ACC112 (cell line): Measurements from ENCODE around the gene FZD4.
"Not testable (repeated sequence)": the region's sequence is repeated elsewhere in the genome, so short reads cannot be mapped to it uniquely, and the experiment has no call there.

Source experiments
- H2AFZ ChIP-seq: fragments of 200-600 bp; sonication (generic); one replicate; pipeline ENCODE4 v1.6.0; 2017; ENCODE audit warnings: antibody characterized with exemption, low read length; ENCODE audit not compliant: unreplicated experiment
- H3K27ac ChIP-seq: fragments of 200-600 bp; sonication (generic); 2 replicates; pipeline ENCODE4 v1.5.1; 2014; ENCODE audit warnings: low read depth, mild to moderate bottlenecking, antibody characterized with exemption, low read length, moderate library complexity
- H3K27me3 ChIP-seq: fragments of 200-600 bp; sonication (generic); 2 replicates; pipeline ENCODE4 v1.6.1; 2014; ENCODE audit warnings: mild to moderate bottlenecking, antibody characterized with exemption, low read length, moderate library complexity, mixed read lengths; ENCODE audit not compliant: insufficient read depth
- H3K36me3 ChIP-seq: fragments of 200-600 bp; sonication (generic); 2 replicates; pipeline ENCODE4 v1.6.1; 2016; ENCODE audit warnings: mild to moderate bottlenecking, antibody characterized with exemption, low read length, moderate library complexity, mixed read lengths; ENCODE audit not compliant: insufficient read depth
- H3K4me1 ChIP-seq: fragments of 200-600 bp; sonication (generic); one replicate; pipeline ENCODE4 v1.6.1; 2016; ENCODE audit warnings: low read length, mixed read lengths; ENCODE audit not compliant: insufficient read depth, unreplicated experiment, control insufficient read depth
- H3K4me3 ChIP-seq: fragments of 200-600 bp; sonication (generic); 2 replicates; pipeline ENCODE4 v1.5.1; 2014; ENCODE audit warnings: mild to moderate bottlenecking, low read depth, low read length
- H3K79me2 ChIP-seq: fragments of 200-600 bp; sonication (generic); one replicate; pipeline ENCODE4 v1.6.0; 2016; ENCODE audit warnings: low read length; ENCODE audit not compliant: control insufficient read depth, unreplicated experiment, insufficient read depth

FZD4 gene

GRCh38 chr11:86955361-86956120, at the start of gene FZD4:
Gene FZD4 (minus strand): TSS chr11:86955395. CDS start chr11:86955085, 310 bp downstream.
- no peaks in the 10 kb centered on the region for H3K27me3 ChIP-seq
- H3K27ac ChIP-seq = peak within 1 kb of the TSS; percentile 18; the same call in 1 of the 2 replicates
- peaks cover 7% of the 10 kb centered on the region for H3K79me2 ChIP-seq
- H3K4me1 ChIP-seq = peaks cover 10% of the 10 kb centered on the region
- H2AFZ ChIP-seq = peak within 1 kb of the TSS; percentile 65
- H3K36me3 ChIP-seq = 0 out of 2 replicates have a peak, but pooled peaks cover 9% of the 10 kb centered on the region
- H3K4me3 ChIP-seq = peak within 1 kb of the TSS; percentile 97

GRCh38 chr11:87004281-87004680, 49.1 kb upstream of the FZD4 start:
- not testable (repeated sequence) for H3K4me3 ChIP-seq, H3K36me3 ChIP-seq, H3K27ac ChIP-seq, H3K79me2 ChIP-seq, H3K4me1 ChIP-seq, H2AFZ ChIP-seq, H3K27me3 ChIP-seq

- Histone ChIP-seq H3K27me3 (no peaks in the 10 kb centered on the region), H3K79me2 (no peaks in the 10 kb centered on the region), H3K4me3 (no peak overlapping the region), H3K4me1 (no peaks in the 10 kb centered on the region), H2AFZ (no peak overlapping the region), H3K27ac (no peak overlapping the region), H3K36me3 (no peaks in the 10 kb centered on the region)
These were observed 47.7 kb upstream of the FZD4 start for GRCh38 chr11:87002918-87003317.

- H3K4me3 ChIP-seq = no peak overlapping the region
- no peak overlapping the region for H3K27ac ChIP-seq
These were observed 44.9 kb upstream of the FZD4 start for GRCh38 chr11:86999859-87000753.

GRCh38 chr11:86999388-86999787, 44.2 kb upstream of the FZD4 start:
- H3K4me1 ChIP-seq = no peaks in the 10 kb centered on the region
- no peaks in the 10 kb centered on the region for H3K79me2 ChIP-seq
- H3K36me3 ChIP-seq = no peaks in the 10 kb centered on the region
- H3K4me3 ChIP-seq = no peak overlapping the region
- no peak overlapping the region for H2AFZ ChIP-seq
- H3K27ac ChIP-seq = no peak overlapping the region
- no peaks in the 10 kb centered on the region for H3K27me3 ChIP-seq

More at GRCh38 chr11:86999859-87000753, 44.9 kb upstream of the FZD4 start:
- H3K4me1 ChIP-seq = no peaks in the 10 kb centered on the region
- H3K36me3 ChIP-seq = no peaks in the 10 kb centered on the region
- no peaks in the 10 kb centered on the region for H3K27me3 ChIP-seq
- H2AFZ ChIP-seq = no peak overlapping the region
- H3K79me2 ChIP-seq = no peaks in the 10 kb centered on the region

- H3K79me2 ChIP-seq = no peaks in the 10 kb centered on the region
- no peak overlapping the region for H3K27ac ChIP-seq
- H2AFZ ChIP-seq = no peak overlapping the region
- H3K36me3 ChIP-seq = no peaks in the 10 kb centered on the region
- H3K27me3 ChIP-seq = no peaks in the 10 kb centered on the region
- no peaks in the 10 kb centered on the region for H3K4me1 ChIP-seq
- no peak overlapping the region for H3K4me3 ChIP-seq
These were observed 41.9 kb upstream of the FZD4 start for GRCh38 chr11:86996953-86997570.

- no peak overlapping the region for H2AFZ ChIP-seq
- H3K79me2 ChIP-seq = no peaks in the 10 kb centered on the region
- H3K27me3 ChIP-seq = no peaks in the 10 kb centered on the region
- H3K36me3 ChIP-seq = no peaks in the 10 kb centered on the region
- peaks cover 13% of the 10 kb centered on the region for H3K4me1 ChIP-seq
- H3K27ac ChIP-seq = no peak overlapping the region
- no peak overlapping the region for H3K4me3 ChIP-seq
These were observed 37.8 kb upstream of the FZD4 start for GRCh38 chr11:86993031-86993430.

- H3K36me3 ChIP-seq, H3K79me2 ChIP-seq, H2AFZ ChIP-seq, H3K4me3 ChIP-seq, H3K27me3 ChIP-seq, H3K27ac ChIP-seq: not testable (repeated sequence)
- peaks cover 13% of the 10 kb centered on the region for H3K4me1 ChIP-seq
These were observed 37.1 kb upstream of the FZD4 start for GRCh38 chr11:86992340-86992739.

- Histone ChIP-seq H2AFZ (no peak overlapping the region), H3K36me3 (no peaks in the 10 kb centered on the region), H3K4me1 (peaks cover 13% of the 10 kb centered on the region), H3K27ac (no peak overlapping the region), H3K79me2 (no peaks in the 10 kb centered on the region), H3K4me3 (no peak overlapping the region), H3K27me3 (no peaks in the 10 kb centered on the region)
These were observed 36.1 kb upstream of the FZD4 start for GRCh38 chr11:86991341-86991740.

- Histone ChIP-seq H3K36me3 (no peaks in the 10 kb centered on the region), H2AFZ (no peak overlapping the region), H3K79me2 (no peaks in the 10 kb centered on the region), H3K27me3 (no peaks in the 10 kb centered on the region), H3K4me1 (peaks cover 13% of the 10 kb centered on the region), H3K27ac (no peak overlapping the region), H3K4me3 (no peak overlapping the region)
These were observed 35.3 kb upstream of the FZD4 start for GRCh38 chr11:86990515-86990914.
